ENCODE results near the gene ALG1. TPM values are rescaled to one million over a fixed set of nuclear protein-coding genes. Genes with fewer than 3 reads are reported as not detected.
"Not testable (repeated sequence)": the region's sequence is repeated elsewhere in the genome, so short reads cannot be mapped to it uniquely, and the experiment has no call there.

The ALG1 gene
- total RNA-seq, 1 experiment from 2014 or later: 36.2 TPM

DNA sequence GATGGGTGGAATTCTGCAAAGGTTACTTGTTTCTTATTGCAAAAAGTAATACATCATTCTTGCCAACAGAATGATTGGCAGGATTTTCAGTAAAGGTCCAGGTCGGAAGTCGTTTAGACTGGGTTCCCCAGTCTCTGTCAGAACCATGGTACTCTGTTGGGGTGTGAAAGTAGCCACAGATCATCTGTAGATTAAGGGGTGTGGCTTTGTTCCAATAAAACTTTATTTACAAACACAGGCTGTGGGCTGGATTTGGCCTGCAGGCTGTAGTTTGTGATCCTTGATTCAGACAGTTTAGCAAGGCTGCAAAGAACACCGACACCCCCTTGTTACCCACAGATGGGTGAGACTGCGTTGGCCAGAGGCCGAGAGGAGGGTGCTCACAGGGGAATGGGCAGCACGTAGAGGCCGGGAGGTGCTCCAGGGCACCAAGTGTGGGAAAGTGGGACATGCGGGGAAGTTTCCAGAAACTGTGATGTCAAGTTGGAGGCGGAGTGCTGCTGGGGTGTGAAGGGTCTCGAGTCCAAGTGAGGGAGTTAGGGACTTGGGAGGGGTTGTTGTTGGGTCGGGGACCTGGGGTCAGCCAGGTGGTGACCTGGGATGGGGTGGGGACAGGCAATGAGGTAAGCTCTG is 12.6 kb downstream of the ALG1 start:
- H3K4ac ChIP-seq (ENCODE audit: low read depth, low read length); H2BK12ac ChIP-seq (ENCODE audit: insufficient read length, low read depth, low read length); H2AK5ac ChIP-seq (ENCODE audit: insufficient read length, low read length); H2BK20ac ChIP-seq (ENCODE audit: low read depth, low read length, poor library complexity, severe bottlenecking); H4K20me1 ChIP-seq (ENCODE audit: control insufficient read depth, insufficient read depth, insufficient read length); H4K91ac ChIP-seq (ENCODE audit: insufficient read length, low read depth, low read length); DNase-seq; H4K8ac ChIP-seq (replicated peaks; ENCODE audit: insufficient read length, low read depth, low read length); H2BK120ac ChIP-seq (ENCODE audit: low read depth, low read length, poor library complexity, severe bottlenecking); H3K23me2 ChIP-seq (ENCODE audit: insufficient read length, low read depth, low read length, poor library complexity, severe bottlenecking); H3K18ac ChIP-seq (ENCODE audit: insufficient read length, low read depth, low read length); H3K4me1 Mint-ChIP-seq; H4K5ac ChIP-seq (ENCODE audit: insufficient read length, low read depth, low read length); H3K9ac ChIP-seq (ENCODE audit: extremely low read depth, insufficient read length, low read length); H2BK15ac ChIP-seq (ENCODE audit: low read depth, low read length); H2AFZ ChIP-seq (ENCODE audit: low read length); H3K4me1 ChIP-seq (ENCODE audit: insufficient read depth, low read length); H3K27me3 ChIP-seq (ENCODE audit: insufficient read depth, low read length); H3K27ac ChIP-seq (ENCODE audit: insufficient read length, low read depth, low read length); H3K9me3 ChIP-seq (ENCODE audit: control insufficient read depth, low read depth, low read length); H3K79me2 ChIP-seq (ENCODE audit: insufficient read depth, low read length); H3K14ac ChIP-seq (ENCODE audit: insufficient read depth, low read length); H3K4me2 ChIP-seq (ENCODE audit: insufficient read depth, insufficient read length, low read length); H3K4me3 Mint-ChIP-seq; H2BK5ac ChIP-seq (ENCODE audit: insufficient read length, low read length); H3K56ac ChIP-seq (ENCODE audit: insufficient read length, low read depth, low read length); H3K9me3 Mint-ChIP-seq; H3T11ph ChIP-seq (ENCODE audit: low read length); H3K79me1 ChIP-seq (ENCODE audit: insufficient read depth, low read depth, low read length, poor library complexity, severe bottlenecking); H3K23ac ChIP-seq (ENCODE audit: insufficient read length, low read depth, low read length); H3K27me3 Mint-ChIP-seq (ENCODE audit: low read depth): not testable (repeated sequence)
- Mint-ChIP-seq H3K27ac (peak overlapping the region; percentile 44 to 87 (median 73); a peak in 6 of 7 replicates), H3K36me3 (ENCODE audit: insufficient read depth in 1 of 3, low read depth in 3 of 3) (peaks cover 30 to 71% (median 68%) of the 10 kb centered on the region in 3 experiments; a peak in 6 of 7 replicates)
- no CpG with 5 or more reads among the region's 11 CpGs for WGBS (ENCODE audit: extremely low coverage, insufficient read length, low lambda C conversion rate)
